Stimulated activated CD8-positive, alpha-beta memory T cell treated with anti-CD3 and anti-CD28 coated beads, Interleukin-4, amount 100 ng/mL, for 4 hours (primary cell): ENCODE results near the gene ETFDH.
"Not testable (repeated sequence)": the region's sequence is repeated elsewhere in the genome, so short reads cannot be mapped to it uniquely, and the experiment has no call there.

Experiments
- DNase-seq, 2 donors: peaks; one replicate each; pipeline ENCODE4 v3.0.0-alpha.2; 2020; ENCODE audit warnings: low read depth in 2 of 2, low spot score in 1 of 2

Gene ETFDH

DNA sequence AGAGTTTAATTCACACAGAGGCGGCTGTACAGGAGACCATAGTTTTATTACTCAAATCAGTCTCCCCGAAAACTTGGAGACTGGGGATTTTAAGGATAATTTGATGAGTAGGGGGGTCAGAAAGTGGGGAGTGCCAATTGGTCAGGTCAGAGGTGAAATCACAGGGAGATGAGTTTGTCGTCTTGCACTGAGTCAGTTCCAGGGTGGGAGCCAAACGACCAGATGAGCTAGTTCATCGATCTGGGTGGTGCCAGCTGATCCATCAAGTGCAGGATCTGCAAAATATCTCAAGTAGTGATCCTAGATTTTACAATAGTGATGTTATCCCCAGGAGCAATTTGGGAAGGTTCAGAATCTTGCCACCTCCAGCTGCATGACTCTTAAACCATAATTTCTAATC is 4.0 kb downstream of the ETFDH start:
- no peak for DNase-seq

DNA sequence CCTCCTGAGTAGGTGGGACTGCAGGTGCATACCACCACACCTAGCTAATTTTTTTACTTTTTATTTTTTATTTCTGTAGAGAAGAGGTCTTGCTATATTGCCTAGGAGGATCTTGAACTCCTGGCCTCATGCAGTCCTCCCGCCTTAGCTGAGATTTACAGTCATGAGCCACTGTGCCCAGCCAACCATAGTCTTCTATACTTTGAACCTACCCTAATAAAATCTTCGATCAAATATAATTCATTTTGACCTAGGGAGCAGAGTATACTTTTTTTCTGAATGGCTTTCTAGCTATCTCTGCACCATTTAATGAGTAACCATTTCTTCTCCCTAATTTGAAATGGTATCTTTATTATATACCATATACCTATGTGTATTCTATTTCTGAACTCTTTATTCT is 6.7 kb downstream of the ETFDH start:
- no peak for DNase-seq

DNA sequence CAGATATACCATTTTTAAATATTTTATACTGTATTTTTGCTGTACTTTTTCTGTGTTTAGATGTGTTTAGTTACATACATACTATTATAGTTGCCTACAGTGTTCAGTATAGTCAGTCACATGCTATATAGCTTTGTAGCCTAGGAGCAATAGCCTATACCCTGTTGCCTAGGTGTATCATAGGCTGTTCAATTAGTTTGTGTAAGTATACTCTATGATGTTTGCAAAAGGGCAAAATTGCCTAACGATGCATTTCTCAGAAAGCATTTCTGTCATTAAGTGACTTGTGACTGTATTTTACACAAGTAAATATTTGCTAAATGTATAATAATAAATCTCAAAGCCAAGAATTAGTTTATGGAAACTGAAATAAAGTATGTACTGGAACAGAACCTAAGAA is 9.5 kb downstream of the ETFDH start:
- DNase-seq = no peak

DNA sequence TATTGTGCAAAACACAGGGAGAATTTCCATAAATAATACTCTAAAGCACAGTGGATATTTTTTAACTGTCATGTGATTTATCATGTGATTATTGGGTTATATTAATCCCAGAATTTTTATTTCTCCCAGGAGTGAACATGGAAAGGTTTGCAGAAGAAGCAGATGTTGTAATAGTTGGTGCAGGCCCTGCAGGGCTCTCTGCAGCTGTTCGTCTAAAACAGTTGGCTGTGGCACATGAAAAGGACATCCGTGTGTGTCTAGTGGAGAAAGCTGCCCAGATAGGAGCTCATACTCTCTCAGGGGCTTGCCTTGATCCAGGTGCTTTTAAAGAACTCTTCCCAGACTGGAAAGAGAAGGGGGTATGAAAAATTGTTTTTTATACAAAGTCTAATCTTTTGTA is 10.0 kb downstream of the ETFDH start:
- DNase-seq = no peak

DNA sequence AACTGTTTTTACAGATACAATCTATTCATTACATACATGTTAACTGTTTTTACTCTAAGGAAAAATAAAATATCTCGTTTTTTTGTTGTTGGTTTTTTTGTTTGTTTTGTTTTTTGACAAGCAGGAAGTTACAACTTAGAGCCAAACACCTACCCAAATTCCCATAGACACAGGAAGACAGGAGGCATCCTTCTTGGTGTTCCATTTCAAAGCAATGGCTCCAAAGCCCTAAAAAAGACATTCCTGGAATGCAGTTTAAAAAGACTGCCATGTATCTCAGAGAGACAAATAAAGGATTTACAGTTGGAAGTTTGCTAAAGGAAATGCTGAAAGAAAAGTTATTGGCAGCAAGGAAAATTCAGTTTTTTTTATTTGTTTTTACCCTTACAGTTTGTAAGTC is 16.7 kb downstream of the ETFDH start:
- DNase-seq = no peak

DNA sequence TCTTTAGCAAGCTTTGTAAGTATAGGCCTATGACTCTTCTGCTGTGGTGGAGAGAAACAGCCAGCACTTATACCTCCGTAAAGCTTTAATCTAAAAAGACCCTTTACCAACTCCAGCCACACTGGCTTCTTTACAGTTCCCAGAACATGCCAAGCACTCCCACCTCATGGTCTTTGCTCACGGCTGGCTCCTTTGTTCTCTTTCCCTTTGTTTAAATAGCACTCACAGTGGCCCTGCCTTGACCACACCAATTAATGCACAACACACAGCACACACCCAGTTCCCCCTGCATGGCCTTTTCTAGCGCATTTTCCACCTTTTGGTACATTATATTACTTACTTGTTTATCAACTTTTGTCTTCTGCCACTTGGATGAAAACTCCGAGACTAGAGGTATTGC is 32.2 kb downstream of the ETFDH start:
- DNase-seq = no peak

DNA sequence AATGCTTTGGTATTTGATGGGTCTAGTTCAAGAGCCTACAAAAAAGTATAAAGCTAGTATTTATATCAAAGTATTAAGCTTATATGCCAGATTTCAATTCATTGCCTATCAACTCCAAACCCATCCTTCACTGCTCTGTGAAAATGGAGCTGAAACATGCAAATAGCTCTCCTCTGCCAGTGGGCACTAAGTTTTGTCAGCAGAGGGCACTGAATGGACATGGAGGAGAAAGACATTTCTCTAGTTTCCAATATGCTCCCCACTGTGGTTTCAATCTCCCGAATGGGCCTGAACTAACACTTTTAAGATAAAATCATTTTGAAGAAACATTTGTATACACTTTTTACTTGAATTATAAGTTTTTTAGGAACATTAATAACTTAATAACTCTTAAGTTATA is 38.7 kb downstream of the ETFDH start:
- no peak for DNase-seq

DNA sequence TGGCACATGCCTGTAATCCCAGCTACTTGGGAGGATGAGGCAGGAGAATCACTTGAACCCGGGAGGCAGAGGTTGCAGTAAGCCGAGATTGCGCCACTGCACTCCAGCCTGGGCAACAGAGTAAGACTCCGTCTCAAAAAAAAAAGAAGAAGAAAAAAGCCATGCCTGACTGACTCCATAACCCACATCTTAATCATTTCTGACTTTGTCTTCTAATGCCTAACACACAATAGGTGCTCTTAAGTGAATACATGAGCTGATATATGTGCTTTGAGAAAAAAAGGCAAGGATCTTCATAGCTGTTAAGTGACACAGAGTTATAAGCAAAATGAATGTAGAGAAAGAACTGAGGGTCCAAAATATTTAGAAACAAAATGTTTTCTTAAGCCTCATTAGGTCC is 40.5 kb downstream of the ETFDH start:
- not testable (repeated sequence) for DNase-seq

DNA sequence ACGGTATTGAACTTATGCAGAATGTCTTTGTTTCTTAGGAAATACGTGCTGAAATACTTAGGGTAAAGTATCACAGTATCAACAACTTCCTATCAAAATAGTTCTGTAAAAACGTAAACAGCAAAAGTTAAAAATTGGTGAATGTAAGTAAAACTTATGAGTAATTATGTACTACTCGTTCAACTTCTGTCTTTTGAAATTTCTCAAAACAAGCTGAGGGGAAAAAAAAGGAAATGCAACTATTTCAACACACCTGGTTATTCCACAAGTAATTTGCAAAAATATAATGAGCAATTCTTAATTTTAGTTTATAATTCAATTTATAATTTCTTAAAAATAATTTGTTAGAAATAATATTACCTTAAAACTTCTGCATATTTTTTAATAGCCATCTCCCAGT is 42.8 kb downstream of the ETFDH start:
- no peak for DNase-seq

DNA sequence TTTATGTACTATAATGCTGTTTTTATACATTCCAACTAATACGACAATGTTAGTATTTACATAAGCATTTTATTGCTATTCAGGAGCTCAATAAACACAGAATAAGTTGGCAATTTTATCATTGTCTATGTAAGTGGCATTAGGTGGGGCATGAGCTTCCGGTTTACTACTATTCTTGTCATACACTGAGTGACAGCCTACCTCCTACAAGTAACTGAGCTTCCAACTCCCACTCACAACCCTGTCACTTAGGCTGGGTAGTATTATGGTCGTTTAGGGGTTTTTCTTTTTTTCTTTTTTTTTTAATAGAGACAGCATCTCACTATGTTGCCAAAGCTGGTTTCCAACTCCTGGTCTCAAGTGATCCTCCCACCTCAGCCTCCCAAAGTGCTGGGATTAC is 43.7 kb downstream of the ETFDH start:
- DNase-seq = no peak

DNA sequence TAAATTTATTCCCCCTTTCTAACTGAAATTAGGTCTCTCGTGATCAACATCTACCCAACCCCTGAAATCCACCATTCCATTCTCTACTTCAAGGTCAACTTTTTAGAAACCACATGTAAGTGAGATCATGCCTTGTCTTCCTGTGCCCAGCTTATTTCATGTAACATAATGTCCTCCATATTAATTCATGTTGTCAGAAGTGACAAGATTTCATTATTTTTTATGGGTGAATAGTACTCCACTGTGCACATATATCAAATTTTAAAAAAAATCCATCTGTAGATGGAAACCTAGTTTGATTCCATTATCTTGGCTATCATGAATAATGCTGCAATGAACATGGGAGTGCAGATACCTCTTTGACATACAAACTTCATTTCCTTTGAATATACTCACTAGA is 49.6 kb downstream of the ETFDH start:
- DNase-seq = no peak

DNA sequence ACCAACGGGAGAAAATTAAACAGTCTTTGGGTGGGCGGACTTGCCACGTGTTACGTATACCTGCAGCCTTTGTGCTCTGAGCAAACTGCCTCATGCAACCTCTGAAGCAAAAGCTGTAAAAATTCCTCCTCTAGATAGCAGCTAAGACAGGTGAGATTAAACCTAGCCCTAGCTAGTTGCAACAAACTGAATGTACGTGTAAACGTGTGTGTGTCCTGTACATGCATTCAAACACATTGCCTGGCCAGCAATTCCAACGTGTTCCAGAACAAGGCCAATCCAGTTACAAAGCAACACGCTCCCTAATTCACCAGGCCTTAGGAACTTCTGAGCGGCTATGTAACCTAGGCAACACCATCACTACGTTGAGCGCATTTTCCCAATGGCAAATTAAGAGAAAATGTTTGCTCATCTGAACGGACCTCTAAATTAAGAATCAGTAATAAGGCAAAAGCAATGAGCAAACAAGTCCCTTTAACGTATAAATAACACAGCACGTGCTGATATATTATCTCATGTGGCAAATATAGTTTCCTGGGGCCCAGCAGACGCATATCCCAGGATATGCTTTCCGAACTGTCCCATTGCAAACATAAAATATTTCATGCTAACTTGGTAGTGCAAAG is 50.3 kb downstream of the ETFDH start:
- DNase-seq = no peak

DNA sequence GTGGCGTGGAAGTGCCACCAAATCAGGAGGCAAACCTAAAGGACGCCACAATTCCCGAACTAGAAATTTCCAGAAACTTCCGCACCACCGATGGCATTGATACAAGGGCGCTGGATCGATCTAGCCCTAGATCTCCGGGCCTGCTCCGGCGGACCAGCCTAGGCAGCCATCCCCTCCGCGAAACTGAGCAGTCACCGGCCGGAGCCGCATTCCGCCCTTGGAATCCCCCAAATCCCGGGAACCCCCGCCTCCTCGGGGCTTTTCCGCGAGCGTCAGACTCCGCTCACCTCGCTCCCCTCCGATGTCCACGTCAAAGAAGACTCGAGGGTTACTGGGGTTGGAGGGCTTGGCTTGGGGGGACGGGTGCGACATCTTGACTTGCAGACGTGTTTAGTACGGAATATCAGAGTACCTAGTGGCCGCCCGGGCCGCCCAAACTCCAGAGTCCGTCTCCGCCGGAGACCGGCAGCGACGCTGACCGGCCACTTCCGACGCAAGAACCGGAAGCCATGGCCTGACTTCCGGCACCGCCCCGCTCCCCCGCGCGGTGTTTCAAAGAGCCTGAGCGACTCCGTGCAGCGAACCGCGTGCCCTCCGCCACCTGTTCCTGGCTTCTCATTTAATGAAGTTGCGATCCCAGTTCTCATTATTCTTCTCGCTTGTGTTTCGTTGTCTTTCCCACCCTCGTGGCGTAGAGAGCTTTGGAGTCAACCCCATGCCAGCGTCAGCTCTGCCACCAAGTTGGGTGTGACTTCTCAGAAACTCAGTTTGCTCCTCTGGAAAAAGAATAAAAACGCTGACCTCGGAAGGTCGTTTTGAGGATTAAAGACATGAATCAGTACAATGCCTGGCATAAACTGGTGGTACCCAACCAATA is 51.1 kb downstream of the ETFDH start, which contains the start of gene PPID:
Gene PPID, minus strand, starts transcription at position 480 of the 877 bp plus-strand sequence. Its CDS starts 108 bp downstream, at position 372.
- DNase-seq = peak; percentile 57 to 71

DNA sequence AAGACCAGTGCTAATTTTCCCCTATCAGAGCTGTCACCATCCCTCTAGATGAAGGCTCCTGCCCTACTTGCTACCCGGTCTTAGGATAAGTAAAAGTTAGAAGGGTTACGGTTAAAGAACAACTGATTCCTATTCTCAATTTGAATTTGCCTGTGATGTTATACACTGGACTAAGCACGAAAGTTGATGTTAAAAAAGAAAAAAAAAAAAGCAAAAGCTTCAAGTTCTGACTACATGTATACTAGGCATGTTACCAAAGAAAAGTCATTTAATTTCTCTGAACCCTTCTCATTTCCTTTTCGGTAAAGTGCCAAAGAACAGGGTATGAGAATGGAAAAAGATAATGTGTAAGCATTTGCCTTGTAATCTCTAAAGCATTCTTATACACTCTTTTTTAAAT is 52.5 kb downstream of the ETFDH start:
- no peak for DNase-seq

DNA sequence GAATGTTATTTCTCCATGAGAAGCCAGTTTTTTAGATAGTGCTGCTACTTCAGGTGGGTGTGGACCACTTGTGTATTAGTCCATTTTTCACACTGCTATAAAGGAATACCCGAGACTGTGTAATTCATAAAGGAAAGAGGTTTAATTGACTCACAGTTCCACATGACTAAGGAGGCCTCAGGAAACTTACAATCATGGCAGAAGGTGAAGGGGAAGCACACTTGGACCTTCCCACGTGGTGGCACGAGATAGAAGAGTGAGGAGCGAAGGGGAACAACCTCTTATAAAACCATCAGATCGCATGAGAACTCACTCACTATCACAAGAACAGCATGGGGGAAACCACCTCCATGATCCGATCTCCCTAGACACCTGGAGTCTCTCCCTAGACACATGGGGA is 54.5 kb downstream of the ETFDH start:
- no peak for DNase-seq

DNA sequence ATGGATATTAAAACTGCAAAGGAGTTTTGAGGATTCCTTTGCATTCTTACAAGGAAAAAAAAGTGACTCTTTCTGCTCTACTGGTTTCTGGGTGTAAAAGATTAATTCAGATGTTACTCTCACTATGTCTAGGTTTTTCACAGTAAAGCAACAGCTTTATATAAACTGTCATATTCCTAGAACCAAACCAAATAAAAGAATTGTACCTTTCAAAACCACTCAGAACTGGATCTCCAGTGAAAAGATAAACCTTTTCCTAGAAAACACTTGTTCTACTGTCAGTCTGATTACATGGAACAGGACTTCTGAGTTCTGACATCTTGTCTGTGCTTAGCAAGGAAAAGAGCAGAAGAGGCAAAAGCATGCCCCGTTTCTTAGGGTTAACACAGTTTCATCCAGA is 56.1 kb downstream of the ETFDH start:
- DNase-seq = no peak

DNA sequence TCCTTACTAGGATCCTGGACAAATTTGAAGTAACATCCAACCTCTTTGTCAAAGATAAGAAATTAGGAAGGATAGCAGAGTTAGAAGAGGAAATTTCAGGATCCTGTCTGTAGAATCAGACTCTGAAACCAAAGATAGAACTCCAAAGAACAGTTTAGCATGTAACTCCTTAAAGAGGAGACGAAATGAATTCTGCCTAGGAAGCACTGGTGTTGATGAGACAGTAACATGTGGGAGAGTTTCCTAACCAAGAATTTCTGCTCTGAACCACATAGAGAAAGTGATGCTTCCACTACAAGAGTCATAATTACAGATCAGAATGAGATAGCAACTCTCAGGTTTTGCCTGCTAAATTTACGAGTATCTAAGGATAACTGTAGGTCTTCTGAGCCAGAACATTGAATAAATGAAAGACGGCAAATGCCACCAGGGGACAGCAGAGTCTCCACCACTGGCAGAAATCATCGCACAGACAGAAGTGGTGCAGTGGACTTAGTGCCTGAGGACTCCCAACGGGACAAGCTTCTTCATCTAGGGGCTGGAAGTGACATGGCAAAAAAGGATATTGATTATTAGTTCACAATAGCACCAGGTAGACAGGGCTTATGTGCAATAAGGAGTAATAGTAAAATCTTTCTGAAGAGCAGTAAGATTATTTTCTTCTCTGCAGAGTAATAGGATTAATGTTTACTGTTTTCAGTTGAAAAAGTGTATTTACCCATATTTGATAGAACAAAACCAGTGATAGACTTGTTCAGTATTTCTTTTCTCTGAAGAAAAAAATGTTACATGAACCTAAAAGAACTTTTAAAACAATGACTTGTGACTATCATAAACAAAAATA is 57.8 kb downstream of the ETFDH start:
- DNase-seq = peak; percentile 8 to 13

DNA sequence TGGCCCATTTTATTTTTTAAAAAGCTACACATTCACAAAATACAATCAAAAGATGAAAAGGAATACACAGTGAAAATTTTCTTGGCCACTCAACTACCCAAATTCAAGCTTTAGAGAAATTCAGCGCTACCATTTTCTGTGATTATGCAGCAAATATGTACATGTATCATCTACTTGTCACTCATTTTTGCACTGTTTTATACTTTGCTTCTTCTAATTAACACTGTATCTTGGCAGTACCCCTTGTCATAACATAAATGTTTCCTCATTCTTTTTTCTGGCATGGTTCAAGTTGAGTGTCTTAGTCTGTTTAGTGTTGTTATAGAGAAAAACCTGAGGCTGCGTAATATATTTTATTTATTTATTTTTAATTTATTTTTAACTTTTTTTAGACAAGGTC is 66.8 kb downstream of the ETFDH start:
- DNase-seq = no peak

DNA sequence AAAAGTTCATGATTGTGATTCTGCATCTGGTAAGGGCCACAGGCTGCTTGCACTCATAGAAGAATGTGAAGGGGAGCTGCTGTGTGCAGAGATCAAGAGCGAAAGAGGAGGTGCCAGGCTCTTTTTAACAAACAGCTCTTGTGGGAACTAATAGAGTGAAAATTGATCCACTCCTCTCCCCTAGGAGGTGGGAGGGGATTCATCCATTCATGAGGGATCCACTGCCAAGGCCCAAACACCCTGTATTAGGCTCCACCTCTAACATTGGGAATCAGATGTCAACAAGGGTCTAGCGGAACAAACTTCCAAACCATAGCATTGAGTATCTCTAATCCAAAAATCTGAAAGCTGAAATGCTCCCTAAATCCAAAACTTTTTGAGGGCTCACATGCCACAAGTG is 67.5 kb downstream of the ETFDH start:
- no peak for DNase-seq

DNA sequence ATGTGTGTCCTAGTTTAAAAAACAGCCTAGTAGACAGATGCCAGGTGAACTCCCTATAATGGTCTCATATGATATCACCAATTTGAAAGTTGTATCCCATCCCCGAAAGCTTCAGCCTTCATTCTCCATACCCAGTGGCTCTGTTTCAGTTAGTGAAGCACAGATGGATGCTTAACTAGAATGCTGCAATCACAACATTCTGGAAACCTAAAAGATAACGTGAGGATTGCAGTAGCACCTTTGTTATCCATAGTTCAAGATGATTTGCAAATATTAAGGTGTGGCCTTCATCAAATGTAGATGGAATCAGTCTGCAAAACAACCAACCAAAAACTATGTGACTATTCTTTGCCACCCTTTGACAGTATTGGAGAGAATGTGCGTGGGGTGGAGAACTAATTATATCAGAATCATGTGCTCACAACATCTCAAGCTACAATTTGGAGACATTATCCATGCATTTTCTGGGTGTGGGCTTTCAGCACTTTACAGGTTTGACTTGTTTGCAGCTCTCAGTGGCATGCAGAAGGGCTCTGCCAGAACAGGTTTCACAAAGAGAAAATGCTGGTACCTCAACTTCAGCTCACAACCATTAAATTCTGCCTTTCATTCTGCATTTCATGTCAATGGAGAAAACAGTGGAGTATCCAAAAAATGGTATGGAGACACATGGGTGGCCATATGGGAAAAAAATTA is 69.4 kb downstream of the ETFDH start:
- DNase-seq = no peak

DNA sequence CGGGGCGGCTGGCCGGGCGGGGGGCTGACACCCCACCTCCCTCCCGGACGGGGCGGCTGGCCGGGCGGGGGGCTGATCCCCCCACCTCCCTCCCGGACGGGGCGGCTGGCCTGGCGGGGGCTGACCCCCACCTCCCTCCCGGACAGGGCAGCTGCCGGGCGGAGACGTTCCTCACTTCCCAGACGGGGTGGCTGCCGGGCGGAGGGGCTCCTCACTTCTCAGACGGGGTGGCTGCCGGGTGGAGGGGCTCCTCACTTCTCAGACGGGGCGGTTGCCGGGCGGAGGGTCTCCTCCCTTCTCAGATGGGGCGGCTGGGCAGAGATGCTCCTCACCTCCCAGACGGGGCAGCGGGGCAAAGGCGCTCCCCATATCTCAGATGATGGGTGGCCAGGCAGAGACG is 74.4 kb downstream of the ETFDH start:
- not testable (repeated sequence) for DNase-seq
